H1 (cell line): ENCODE data around the gene DCUN1D3. TPM values are rescaled to one million over a fixed set of nuclear protein-coding genes. Genes with fewer than 3 reads are reported as not detected.

Experiments
- CTCF ChIA-PET: fragments of 300-600 bp; sonication (Branson Sonifier 250); formaldehyde crosslinking; loops from one replicate; lab custom pipeline; 2021; ENCODE audit not compliant: partially characterized antibody; lab: Charles Lee
- POLR2A ChIA-PET: fragments of 300-600 bp; sonication (Branson Sonifier 250); formaldehyde crosslinking; loops from one replicate; lab custom pipeline; 2021; ENCODE audit warnings: inconsistent platforms; ENCODE audit not compliant: partially characterized antibody; lab: Charles Lee
- DNase-seq, 2 experiments: peaks; one replicate each; pipeline versions ENCODE4 v3.0.0 to v3.0.0-alpha.2; 2010 to 2022; ENCODE audit warnings: low spot score in 2 of 2, low read depth in 1 of 2, mixed read lengths in 1 of 2
- FAIRE-seq: peaks from 2 replicates; lab custom pipeline; 2011; peaks lifted over from hg19 to GRCh38; lab: Jason Lieb, UNC
- H2AFZ ChIP-seq: 2 replicates; pipeline ENCODE4 v1.8.1; 2012; ENCODE audit warnings: low read length, inconsistent platforms
- H2AK5ac ChIP-seq: 2 replicates; pipeline ENCODE4 v1.6.1; 2013; ENCODE audit warnings: low read depth, low read length
- H2BK120ac ChIP-seq: replicated peaks from 2 replicates; pipeline ENCODE3; 2013; ENCODE audit warnings: low read depth, low read length, inconsistent platforms
- H2BK12ac ChIP-seq: 2 replicates; pipeline ENCODE4 v1.6.1; 2013; ENCODE audit warnings: low read depth, low read length
- H2BK15ac ChIP-seq: 2 replicates; pipeline ENCODE4 v1.6.1; 2013; ENCODE audit warnings: low read length
- H2BK20ac ChIP-seq: 2 replicates; pipeline ENCODE4 v1.6.1; 2013; ENCODE audit warnings: low read length
- H2BK5ac ChIP-seq: 2 replicates; pipeline ENCODE4 v1.6.1; 2013; ENCODE audit warnings: low read depth, low read length
- H3K14ac ChIP-seq: 2 replicates; pipeline ENCODE4 v1.6.1; 2013; ENCODE audit warnings: inconsistent platforms; ENCODE audit not compliant: insufficient read length
- H3K18ac ChIP-seq: 2 replicates; pipeline ENCODE4 v1.6.1; 2013; ENCODE audit warnings: low read length; ENCODE audit errors: extremely low read depth
- H3K23ac ChIP-seq: 2 replicates; pipeline ENCODE4 v1.6.1; 2013; ENCODE audit warnings: inconsistent platforms; ENCODE audit not compliant: insufficient read length
- H3K23me2 ChIP-seq: 2 replicates; pipeline ENCODE4 v1.6.1; 2013; ENCODE audit warnings: low read depth, low read length
- H3K27ac ChIP-seq: 2 replicates; pipeline ENCODE4 v1.6.1; 2011; ENCODE audit warnings: low read depth, low read length, inconsistent platforms
- H3K27me3 ChIP-seq, 4 experiments: replicated peaks in 1 of 4; 1 replicate in 1 of 4; 2 replicates in 3 of 4; pipeline versions ENCODE4 v1.6.1 to v1.8.1; 2011 to 2013; ENCODE audit warnings: low read length in 3 of 4, mild to moderate bottlenecking in 3 of 4, inconsistent platforms in 2 of 4, mixed read lengths in 2 of 4, moderate library complexity in 1 of 4; ENCODE audit not compliant: control insufficient read depth in 3 of 4, insufficient read depth in 3 of 4; ENCODE audit errors: extremely low read depth in 1 of 4
- H3K36me3 ChIP-seq, 4 experiments: 2 replicates each; pipeline versions ENCODE4 v1.6.1 to v1.8.1; 2011 to 2013; ENCODE audit warnings: mild to moderate bottlenecking in 4 of 4, low read length in 3 of 4, moderate library complexity in 2 of 4, control low read depth in 1 of 4, inconsistent platforms in 1 of 4; ENCODE audit not compliant: insufficient read depth in 4 of 4, control insufficient read depth in 2 of 4
- H3K4ac ChIP-seq: replicated peaks from 2 replicates; pipeline ENCODE3; 2013; ENCODE audit warnings: low read length, low read depth, mixed read lengths, inconsistent platforms; ENCODE audit not compliant: insufficient read length
- H3K4me1 ChIP-seq, 4 experiments: replicated peaks in 1 of 4; 1 replicate in 1 of 4; 2 replicates in 3 of 4; pipeline versions ENCODE4 v1.6.1 to v1.8.1; 2011 to 2013; ENCODE audit warnings: low read length in 3 of 4, inconsistent platforms in 2 of 4, mixed read lengths in 1 of 4; ENCODE audit not compliant: insufficient read depth in 4 of 4, control insufficient read depth in 3 of 4
- H3K4me2 ChIP-seq, 2 experiments: 2 replicates each; pipeline versions ENCODE4 v1.6.1 to v1.8.1; 2011 to 2013; ENCODE audit warnings: low read depth in 2 of 2, low read length in 2 of 2, control low read depth in 1 of 2, inconsistent platforms in 1 of 2, mild to moderate bottlenecking in 1 of 2; ENCODE audit not compliant: insufficient read depth in 1 of 2
- H3K4me3 ChIP-seq, 4 experiments: fragments of 200-600, 300-600 bp in 1 of 4; sonication (generic), shearing (Covaris generic), sonication (Bioruptor Twin) in 1 of 4; 2 replicates each; pipeline versions ENCODE4 v1.5.1 to v1.8.1; 2011 to 2016; ENCODE audit warnings: low read length in 4 of 4, low read depth in 3 of 4, control low read depth in 2 of 4, inconsistent platforms in 2 of 4, mild to moderate bottlenecking in 2 of 4, mixed read lengths in 1 of 4, moderate library complexity in 1 of 4; ENCODE audit not compliant: insufficient read depth in 2 of 4; ENCODE audit errors: extremely low read depth in 1 of 4
- H3K56ac ChIP-seq: replicated peaks from 2 replicates; pipeline ENCODE3; 2013; ENCODE audit warnings: low read depth, mild to moderate bottlenecking, mixed read lengths, low read length, inconsistent platforms; ENCODE audit not compliant: insufficient read length
- H3K79me1 ChIP-seq: 2 replicates; pipeline ENCODE4 v1.6.1; 2013; ENCODE audit warnings: low read depth, low read length, control low read depth
- H3K79me2 ChIP-seq, 2 experiments: 2 replicates each; pipeline versions ENCODE4 v1.6.1 to v1.8.1; 2012 to 2013; ENCODE audit warnings: low read length in 2 of 2, mild to moderate bottlenecking in 2 of 2, inconsistent platforms in 1 of 2; ENCODE audit not compliant: insufficient read depth in 2 of 2, control insufficient read depth in 1 of 2
- H3K9ac ChIP-seq, 4 experiments: replicated peaks in 1 of 4; 1 replicate in 1 of 4; 2 replicates in 3 of 4; pipeline versions ENCODE4 v1.6.1 to v1.8.1; 2011 to 2013; ENCODE audit warnings: low read depth in 3 of 4, low read length in 3 of 4, control low read depth in 2 of 4, mild to moderate bottlenecking in 2 of 4, moderate library complexity in 2 of 4, inconsistent platforms in 1 of 4; ENCODE audit errors: extremely low read depth in 1 of 4
- H3K9me3 ChIP-seq, 2 experiments: 2 replicates each; pipeline versions ENCODE4 v1.6.1 to v1.8.1; 2012 to 2013; ENCODE audit warnings: mild to moderate bottlenecking in 2 of 2, moderate library complexity in 2 of 2, control low read depth in 1 of 2, inconsistent platforms in 1 of 2, low read depth in 1 of 2, low read length in 1 of 2, mixed read lengths in 1 of 2; ENCODE audit not compliant: insufficient read depth in 2 of 2
- H4K20me1 ChIP-seq, 2 experiments: replicated peaks in 1 of 2; 2 replicates each; pipeline versions ENCODE3 to v1.8.1; 2011 to 2013; ENCODE audit warnings: inconsistent platforms in 2 of 2, low read length in 2 of 2, mild to moderate bottlenecking in 1 of 2; ENCODE audit not compliant: insufficient read depth in 2 of 2, control insufficient read depth in 1 of 2
- H4K5ac ChIP-seq: 2 replicates; pipeline ENCODE4 v1.6.1; 2013; ENCODE audit warnings: low read length, low read depth, mixed read lengths, inconsistent platforms; ENCODE audit not compliant: insufficient read length
- H4K8ac ChIP-seq: 2 replicates; pipeline ENCODE4 v1.8.0; 2013; ENCODE audit warnings: mild to moderate bottlenecking, moderate library complexity, low read length, inconsistent platforms; ENCODE audit not compliant: insufficient read depth; ENCODE audit errors: extremely low read depth
- H4K91ac ChIP-seq: replicated peaks from 2 replicates; pipeline ENCODE3; 2013; ENCODE audit warnings: low read length, mixed read lengths, inconsistent platforms; ENCODE audit not compliant: insufficient read length
- CBX8 ChIP-seq: fragments of 300-800, 300-1000 bp; sonication (generic); IDR thresholded peaks from 2 replicates; pipeline ENCODE4 v1.7.1; 2016; ENCODE audit warnings: low read depth, low read length, borderline replicate concordance
- EZH2 ChIP-seq: fragments of 200-600 bp; sonication (generic); IDR thresholded peaks from 2 replicates; pipeline ENCODE4 v1.7.1; 2012; ENCODE audit warnings: low read depth, mild to moderate bottlenecking, moderate library complexity, low read length, inconsistent platforms; ENCODE audit not compliant: severe bottlenecking
- HDAC2 ChIP-seq, 2 experiments: fragments of 300-600 bp in 1 of 2; sonication (generic) in 1 of 2; IDR thresholded peaks; 2 replicates each; pipeline ENCODE4 v1.6.1; 2011 to 2012; ENCODE audit warnings: low read depth in 2 of 2, low read length in 2 of 2, mild to moderate bottlenecking in 2 of 2, moderate library complexity in 2 of 2, borderline replicate concordance in 1 of 2, inconsistent platforms in 1 of 2
- TEAD4 ChIP-seq: IDR thresholded peaks from 2 replicates; pipeline ENCODE4 v1.6.1; 2012; ENCODE audit warnings: low read depth, low read length, inconsistent platforms, mixed read lengths
- WGBS, 2 experiments: shearing (Covaris generic) in 1 of 2; methylation state at CpG; one replicate each; pipeline versions ENCODE4 v1.1.6 to v1.1.7; 2013 to 2015; ENCODE audit warnings: low lambda C conversion rate in 2 of 2, mixed read lengths in 2 of 2, inconsistent platforms in 1 of 2, low coverage in 1 of 2, missing lambda C conversion rate in 1 of 2; ENCODE audit not compliant: insufficient replicate concordance in 2 of 2, insufficient coverage in 1 of 2, insufficient read length in 1 of 2; ENCODE audit errors: extremely low coverage in 1 of 2, missing lambda C conversion rate in 1 of 2; 5-methylcytosine and 5-hydroxymethylcytosine counted together
- polyA plus RNA-seq, 7 experiments: library from polyadenylated mRNA; depleted of rRNA in 3 of 7; stranded (reverse) in 5 of 7; unstranded in 2 of 7; fragments of >200 nt in 5 of 7; fragments of 200-250 nt in 2 of 7; gene quantifications; 1 replicate in 5 of 7; 2 replicates in 1 of 7; 4 replicates in 1 of 7; pipeline versions ENCODE4 v1.2.1 to v1.2.3, GENCODE V29; 2011 to 2013; ENCODE audit warnings: missing spikeins in 2 of 7, mixed read lengths in 2 of 7
- total RNA-seq: library from RNA; stranded (reverse); fragmentation: NEBNext Ultra II Directional; extraction: Animal tissue kit (Norgen Biotek cat#: 25700); gene quantifications from 2 replicates; pipeline ENCODE4 v1.2.1, GENCODE V29; 2021
- TF ChIP-seq, protein P1 (sequence below): IDR thresholded peaks from 2 replicates; pipeline ENCODE4 v1.6.1; 2012; ENCODE audit warnings: low read length, inconsistent platforms
- TF ChIP-seq, protein P2 (sequence below): IDR thresholded peaks from 2 replicates; pipeline ENCODE4 v1.6.1; 2012; ENCODE audit warnings: inconsistent platforms

DCUN1D3 gene
- total and polyA plus RNA-seq, 2 of the 8 experiments (the other 6 are each of a cell fraction or from before 2014, with no cell fraction given) = 3.5 to 18.2 TPM

DNA sequence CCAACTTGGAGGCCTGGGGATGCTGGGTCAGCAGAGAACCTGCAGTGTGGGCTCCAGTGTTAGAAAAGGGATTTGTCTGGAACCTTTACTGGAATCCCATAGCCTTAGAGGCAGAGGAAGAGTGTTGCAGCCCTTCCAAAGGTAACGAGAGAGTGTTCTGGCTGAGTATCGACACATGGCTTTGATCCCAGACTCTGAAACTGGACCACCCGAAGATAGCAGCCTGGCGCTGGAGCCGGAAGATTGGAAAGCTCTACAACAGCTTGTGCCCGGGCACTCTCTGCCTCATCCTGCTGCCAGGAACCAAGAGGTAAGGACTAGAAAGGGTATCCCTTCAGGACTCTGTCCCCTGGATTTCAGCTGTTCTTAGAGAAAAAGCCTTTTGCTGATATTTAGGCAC is 54.1 kb downstream of the DCUN1D3 start:
- Histone ChIP-seq H3K9me3 (no peaks in the 10 kb centered on the region), H3K14ac (no peak overlapping the region), H3K23me2 (no peaks in the 10 kb centered on the region), H3K4ac (no peak overlapping the region), H2AFZ (no peak overlapping the region), H3K9ac (no peak overlapping the region), H2BK12ac (no peak overlapping the region), H3K56ac (no peak overlapping the region), H3K23ac (no peak overlapping the region), H3K4me2 (no peak overlapping the region), H2BK15ac (no peak overlapping the region), H3K27ac (no peak overlapping the region), H3K27me3 (no peaks in the 10 kb centered on the region), H2BK120ac (no peak overlapping the region), H2BK20ac (no peak overlapping the region), H3K4me3 (no peak overlapping the region), H4K8ac (no peak overlapping the region), H3K36me3 (peaks cover under 1 to 10% (median 2%) of the 10 kb centered on the region in 4 experiments; a peak in 3 of 8 replicates), H3K79me2 (no peaks in the 10 kb centered on the region), H2AK5ac (no peak overlapping the region), H3K79me1 (no peaks in the 10 kb centered on the region), H4K20me1 (peaks cover 2% of the 10 kb centered on the region in 2 experiments), H3K4me1 (no peaks in the 10 kb centered on the region), H4K5ac (no peak overlapping the region), H3K18ac (no peak overlapping the region), H2BK5ac (no peak overlapping the region), H4K91ac (no peak overlapping the region)
- CTCF ChIA-PET = interaction anchor here (0.9 to 9.6 kb wide), 6 partner anchors 16 to 258 kb away, joined by 3 to 125 read pairs (median 4); no protein-coding TSS in a partner anchor
- FAIRE-seq = no peak
- DNase-seq = no peak
- WGBS, 2 experiments = 98% methylated on average over 6 of the region's 6 CpGs; no CpG with 5 or more reads in 1 of the 2 experiments
- POLR2A ChIA-PET = no interaction called here
- TF ChIP-seq, protein P1, sequence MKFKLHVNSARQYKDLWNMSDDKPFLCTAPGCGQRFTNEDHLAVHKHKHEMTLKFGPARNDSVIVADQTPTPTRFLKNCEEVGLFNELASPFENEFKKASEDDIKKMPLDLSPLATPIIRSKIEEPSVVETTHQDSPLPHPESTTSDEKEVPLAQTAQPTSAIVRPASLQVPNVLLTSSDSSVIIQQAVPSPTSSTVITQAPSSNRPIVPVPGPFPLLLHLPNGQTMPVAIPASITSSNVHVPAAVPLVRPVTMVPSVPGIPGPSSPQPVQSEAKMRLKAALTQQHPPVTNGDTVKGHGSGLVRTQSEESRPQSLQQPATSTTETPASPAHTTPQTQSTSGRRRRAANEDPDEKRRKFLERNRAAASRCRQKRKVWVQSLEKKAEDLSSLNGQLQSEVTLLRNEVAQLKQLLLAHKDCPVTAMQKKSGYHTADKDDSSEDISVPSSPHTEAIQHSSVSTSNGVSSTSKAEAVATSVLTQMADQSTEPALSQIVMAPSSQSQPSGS = no peak
- no peak for TF ChIP-seq TEAD4
- no peak for TF ChIP-seq HDAC2 (IDR thresholded peaks at IDR 0.05; ENCODE audit: borderline replicate concordance in 1 of 2, low read depth in 2 of 2, low read length in 2 of 2)
- TF ChIP-seq CBX8 = no peak
- TF ChIP-seq EZH2 = no peak
- TF ChIP-seq, protein P2, sequence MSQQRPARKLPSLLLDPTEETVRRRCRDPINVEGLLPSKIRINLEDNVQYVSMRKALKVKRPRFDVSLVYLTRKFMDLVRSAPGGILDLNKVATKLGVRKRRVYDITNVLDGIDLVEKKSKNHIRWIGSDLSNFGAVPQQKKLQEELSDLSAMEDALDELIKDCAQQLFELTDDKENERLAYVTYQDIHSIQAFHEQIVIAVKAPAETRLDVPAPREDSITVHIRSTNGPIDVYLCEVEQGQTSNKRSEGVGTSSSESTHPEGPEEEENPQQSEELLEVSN = no peak
